ENCODE measurements around the gene LRRN4.

LRRN4 gene

GRCh38 chr20:6053776-6054688, at the start of gene LRRN4:
Gene LRRN4 (minus strand): TSS chr20:6054060. CDS start chr20:6052799, 1,261 bp downstream.
- no peak for DNase-seq (ENCODE audit: low read depth)

- DNase-seq (ENCODE audit: low read depth) = no peak
These were observed 49.4 kb upstream of the LRRN4 start for GRCh38 chr20:6103301-6103700.

DNA sequence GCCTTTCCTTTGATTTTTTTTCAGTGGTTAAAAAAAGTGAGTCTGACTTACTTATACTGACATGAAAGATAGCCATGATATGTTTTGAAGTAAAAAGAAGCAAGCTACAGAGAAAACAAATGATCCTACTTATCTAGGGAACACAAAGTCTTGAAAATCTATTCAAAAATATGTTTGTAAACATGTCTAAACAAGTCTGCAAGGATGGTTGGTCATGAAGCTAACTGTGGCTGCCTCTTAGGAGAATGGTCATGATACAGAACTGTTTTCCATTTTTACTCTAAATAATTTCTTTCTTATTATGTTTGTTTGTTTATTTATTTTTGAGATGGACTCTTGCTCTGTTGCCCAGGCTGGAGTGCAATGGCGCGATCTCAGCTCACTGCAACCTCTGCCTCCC, 47.5 kb upstream of the LRRN4 start:
- DNase-seq (ENCODE audit: low read depth) = no peak

DNA sequence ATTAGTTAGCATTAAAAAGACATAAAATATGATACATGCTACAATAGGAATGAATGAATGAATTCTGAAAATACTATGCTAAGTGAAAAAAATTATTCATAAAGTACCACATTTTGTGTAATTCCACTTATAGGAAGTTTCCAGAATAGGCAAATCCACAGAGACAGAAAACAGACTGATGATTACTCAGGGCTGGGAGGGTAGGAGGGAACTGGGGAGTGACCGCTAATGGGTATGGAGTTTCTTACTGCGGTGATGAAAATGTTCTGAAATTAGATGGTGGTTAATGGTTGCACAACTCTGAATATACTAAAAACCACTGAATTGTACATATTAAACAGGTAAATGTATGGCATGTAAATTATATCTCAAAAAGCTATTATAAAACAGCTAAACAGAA, 46.4 kb upstream of the LRRN4 start:
- DNase-seq (ENCODE audit: low read depth) = no peak

DNA sequence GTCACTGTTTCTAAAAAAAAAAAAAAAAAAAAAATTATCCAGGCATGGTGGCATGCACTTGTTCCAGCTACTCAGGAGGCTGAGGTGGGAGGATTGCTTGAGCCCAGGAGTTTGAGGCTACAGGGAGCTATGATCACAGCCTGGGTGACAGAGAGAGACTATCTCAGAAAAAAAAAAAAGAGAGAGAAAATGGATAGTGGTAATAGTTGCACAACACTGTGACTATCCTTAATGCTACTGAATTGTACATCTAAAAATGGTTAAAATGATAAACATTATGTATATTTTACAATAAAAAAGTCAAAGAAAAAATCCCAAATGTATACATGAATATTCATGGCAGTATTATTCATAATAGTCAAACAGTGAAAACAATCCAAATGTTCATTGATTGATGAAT, 46.0 kb upstream of the LRRN4 start:
- DNase-seq (ENCODE audit: low read depth) = no peak

DNA sequence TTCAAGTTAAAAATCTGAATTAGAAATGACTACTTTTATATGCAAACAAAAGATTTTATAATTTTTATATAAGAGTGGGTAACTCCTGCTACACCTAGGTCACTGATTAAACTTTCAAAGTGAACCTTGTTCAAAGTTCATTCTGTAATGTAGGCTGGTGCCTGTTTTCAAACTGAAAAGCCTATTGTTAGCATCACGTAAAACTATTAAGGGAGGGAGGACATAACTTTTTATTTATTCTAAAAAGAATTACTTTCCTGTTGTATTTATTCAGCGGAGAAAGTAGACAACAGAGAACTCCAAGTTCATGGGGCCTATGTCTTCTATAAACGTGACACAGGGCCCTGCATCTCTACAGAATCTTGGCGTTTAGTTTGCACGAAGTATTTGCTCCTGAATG, 41.5 kb upstream of the LRRN4 start:
- no peak for DNase-seq (ENCODE audit: low read depth)

DNA sequence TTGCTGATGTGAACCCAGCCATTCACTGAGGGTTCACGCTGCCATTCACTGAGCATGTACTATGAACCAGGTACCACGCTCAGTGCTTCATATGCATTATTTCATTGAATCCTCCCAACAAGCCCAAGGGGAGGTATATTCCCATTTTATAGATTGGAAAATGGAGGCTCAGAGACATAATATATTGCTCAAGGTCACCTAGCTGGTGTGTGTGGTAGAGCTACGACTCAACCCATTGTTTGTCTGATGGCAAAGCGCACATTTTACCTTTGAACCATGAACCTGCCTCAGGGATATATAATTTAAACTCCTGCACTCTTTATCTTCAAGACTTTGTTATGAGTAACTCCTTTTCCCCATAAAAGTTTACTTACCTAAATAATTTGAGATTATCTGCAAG, 40.7 kb upstream of the LRRN4 start:
- DNase-seq (ENCODE audit: low read depth) = no peak

DNA sequence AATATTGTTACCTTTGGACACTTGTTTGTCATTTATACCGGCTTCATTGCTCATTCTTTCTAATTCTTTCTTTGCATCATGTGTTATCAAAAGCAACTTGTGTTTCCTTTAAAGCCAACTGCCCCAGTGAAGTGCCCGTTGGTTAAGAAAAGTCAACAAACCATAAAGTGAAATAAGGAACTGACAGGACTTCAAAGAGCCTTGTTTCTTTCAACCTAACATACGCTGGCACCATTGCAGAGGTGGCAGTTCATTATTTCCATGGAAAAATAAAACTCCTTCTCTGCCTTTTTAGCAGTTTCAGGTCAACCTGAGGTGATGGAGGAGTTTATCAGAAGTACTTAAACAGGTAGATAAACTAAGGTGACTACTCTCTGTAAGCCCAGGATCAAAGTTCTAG, 40.2 kb upstream of the LRRN4 start:
- no peak for DNase-seq (ENCODE audit: low read depth)

- DNase-seq (ENCODE audit: low read depth) = no peak
These were observed 37.8 kb upstream of the LRRN4 start for GRCh38 chr20:6091661-6092060.

GRCh38 chr20:6086868-6087267, 33.0 kb upstream of the LRRN4 start:
- DNase-seq (ENCODE audit: low read depth) = no peak

GRCh38 chr20:6083926-6084325, 30.1 kb upstream of the LRRN4 start:
- DNase-seq (ENCODE audit: low read depth) = no peak

GRCh38 chr20:6081236-6081635, 27.4 kb upstream of the LRRN4 start:
- peak; percentile 81 for DNase-seq (ENCODE audit: low read depth)

DNA sequence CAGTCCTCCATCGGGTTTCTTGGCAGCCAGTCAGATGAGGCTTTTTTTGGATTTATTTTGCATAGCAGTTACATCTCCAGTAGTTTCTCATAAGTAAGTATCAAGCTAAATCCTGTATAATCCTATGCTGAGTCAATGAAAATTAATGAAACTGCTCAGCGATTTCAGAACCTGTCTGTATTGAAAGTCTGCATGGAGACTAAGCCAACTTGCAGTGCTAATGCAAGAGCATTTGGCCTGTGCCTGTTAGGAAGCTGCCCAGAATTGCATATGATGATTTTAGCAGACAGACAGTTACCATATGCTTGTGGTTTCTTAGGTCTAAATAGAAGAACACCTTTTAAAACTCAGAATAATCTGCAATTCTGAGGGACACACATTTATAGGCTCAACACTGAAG, 25.2 kb upstream of the LRRN4 start:
- no peak for DNase-seq (ENCODE audit: low read depth)

- no peak for DNase-seq (ENCODE audit: low read depth)
These were observed 21.8 kb upstream of the LRRN4 start for GRCh38 chr20:6075428-6076219.

- DNase-seq (ENCODE audit: low read depth) = no peak
These were observed 20.9 kb upstream of the LRRN4 start for GRCh38 chr20:6074784-6075183.

DNA sequence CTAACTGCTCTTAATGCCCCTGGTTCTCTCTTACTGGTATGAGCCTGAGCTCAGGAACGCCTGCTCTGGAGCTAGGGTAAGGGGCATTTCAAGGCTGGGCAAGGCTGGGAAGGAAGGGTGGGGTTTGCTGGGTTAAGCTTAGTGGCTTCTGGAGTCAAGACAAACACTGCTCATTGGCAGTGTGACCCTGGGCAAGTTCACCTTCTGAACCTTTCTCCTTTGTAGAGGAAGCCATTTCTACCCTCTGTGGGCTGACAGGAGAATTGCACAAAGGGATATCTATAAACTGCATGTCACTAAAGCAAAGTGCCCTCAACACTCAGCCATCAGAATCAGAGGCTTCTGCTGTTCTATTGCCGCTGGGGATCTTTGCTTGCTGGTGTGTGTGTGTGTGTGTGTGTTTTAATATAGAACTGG, 20.3 kb upstream of the LRRN4 start:
- DNase-seq (ENCODE audit: low read depth) = no peak

- no peak for DNase-seq (ENCODE audit: low read depth)
These were observed 17.2 kb upstream of the LRRN4 start for GRCh38 chr20:6070829-6071695.

GRCh38 chr20:6069669-6070068, 15.8 kb upstream of the LRRN4 start:
- DNase-seq (ENCODE audit: low read depth) = no peak

DNA sequence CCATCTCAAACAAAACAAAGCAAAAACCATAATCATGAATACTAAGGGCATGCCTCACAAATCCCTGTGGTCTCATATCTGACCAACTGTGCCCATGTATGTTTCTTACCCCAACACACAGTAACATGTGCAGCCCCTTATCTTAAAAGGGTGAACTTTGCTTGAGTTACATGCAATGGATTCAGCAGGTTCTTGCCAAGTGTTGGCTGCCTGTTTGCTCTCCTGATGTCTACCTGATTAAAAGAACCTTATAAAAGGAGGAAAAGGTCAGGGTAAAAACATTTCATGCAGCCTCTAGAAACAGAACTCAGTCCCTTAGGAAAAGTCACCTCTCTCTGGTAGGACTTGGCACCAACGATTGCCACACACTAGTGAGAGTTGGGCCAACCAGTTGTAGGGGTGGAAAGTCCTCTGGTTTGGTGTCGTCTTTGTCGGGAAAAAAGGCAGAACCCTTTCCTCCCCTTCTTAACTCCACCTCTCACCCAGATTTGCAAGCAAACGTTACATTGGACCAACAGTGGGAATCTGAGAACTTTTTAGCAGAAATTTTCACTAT, 14.0 kb upstream of the LRRN4 start:
- DNase-seq (ENCODE audit: low read depth) = no peak

DNA sequence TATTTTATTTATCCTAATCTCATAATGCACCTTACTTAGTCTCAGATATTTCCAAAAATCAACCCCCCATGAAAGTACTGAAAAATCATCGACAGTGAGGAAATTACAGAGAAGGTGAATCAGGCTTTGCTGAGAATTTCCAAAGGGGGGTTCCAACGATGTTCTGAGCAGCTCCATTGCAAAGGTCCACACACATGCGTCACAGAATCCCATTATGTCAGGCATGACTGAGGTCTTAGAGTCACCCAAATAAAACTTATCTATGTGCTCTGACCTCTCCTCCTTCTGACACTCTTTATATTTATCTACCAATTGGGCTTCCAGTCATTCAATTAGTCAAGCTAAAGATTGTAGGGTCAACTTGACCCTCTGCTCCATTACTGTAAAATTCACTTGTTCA, 12.7 kb upstream of the LRRN4 start:
- DNase-seq (ENCODE audit: low read depth) = no peak

GRCh38 chr20:6061544-6061943, 7.7 kb upstream of the LRRN4 start:
- DNase-seq (ENCODE audit: low read depth) = no peak

- DNase-seq (ENCODE audit: low read depth) = no peak
These were observed 6.4 kb upstream of the LRRN4 start for GRCh38 chr20:6060213-6060612.
